GM12878 (cell line): ENCODE measurements around the gene PPP1R15A. TPM values are rescaled to one million over a fixed set of nuclear protein-coding genes. Genes with fewer than 3 reads are reported as not detected.
"Not testable (repeated sequence)": the region's sequence is repeated elsewhere in the genome, so short reads cannot be mapped to it uniquely, and the experiment has no call there.

ENCODE experiments used
- ATAC-seq: fragments of 200-7000 bp; cut with Tn5 transposase; 3 replicates; pipeline ENCODE4 v1.9.1; 2020; ENCODE audit warnings: mild to moderate bottlenecking, moderate library complexity
- BruUV-seq: library from RNA; stranded (reverse); fragments of 400-500 nt; replicated peaks from 2 replicates; lab custom pipeline; 2021; lab: Mats Ljungman, UMichigan
- CTCF ChIA-PET: fragments of 300-600 bp; sonication (Branson Sonifier 250); formaldehyde crosslinking; extraction: SDS; loops from one replicate; lab custom pipeline; 2021; ENCODE audit warnings: inconsistent platforms; lab: Yijun Ruan, JAX
- POLR2A ChIA-PET: fragments of 350-600 bp; formaldehyde crosslinking; extraction: SDS; loops from one replicate; lab custom pipeline; 2021; ENCODE audit warnings: inconsistent platforms; lab: Charles Lee
- RAD21 ChIA-PET: fragments of 300-600 bp; sonication (Branson Sonifier 250); formaldehyde crosslinking; loops from one replicate; lab custom pipeline; 2023; ENCODE audit warnings: antibody characterized with exemption; ENCODE audit not compliant: unreplicated experiment; lab: Charles Lee
- SMC1A ChIA-PET: fragments of 300-600 bp; sonication (Branson Sonifier 250); formaldehyde crosslinking; loops from one replicate; lab custom pipeline; 2023; ENCODE audit not compliant: unreplicated experiment, uncharacterized antibody; lab: Charles Lee
- DNase-seq: peaks from one replicate; pipeline ENCODE4 v3.0.0-alpha.2; 2011; ENCODE audit warnings: low read depth, low spot score
- FAIRE-seq: peaks from 3 replicates; lab custom pipeline; 2011; peaks lifted over from hg19 to GRCh38; lab: Jason Lieb, UNC
- H2AFZ ChIP-seq: 2 replicates; pipeline ENCODE4 v1.6.0; 2011; ENCODE audit warnings: low read depth, low read length, control low read depth; ENCODE audit not compliant: control insufficient read depth
- H3K27ac ChIP-seq: 2 replicates; pipeline ENCODE4 v1.5.1; 2011; ENCODE audit warnings: control low read depth; ENCODE audit not compliant: control insufficient read depth, insufficient read depth
- H3K27me3 ChIP-seq, 2 experiments: replicated peaks in 1 of 2; 2 replicates each; pipeline versions ENCODE4 v1.6.0 to v1.6.1; 2011; ENCODE audit warnings: low read length in 1 of 2; ENCODE audit not compliant: control insufficient read depth in 2 of 2, insufficient read depth in 2 of 2
- H3K36me3 ChIP-seq, 2 experiments: 2 replicates each; pipeline ENCODE4 v1.5.1; 2011; ENCODE audit warnings: low read length in 1 of 2; ENCODE audit not compliant: control insufficient read depth in 2 of 2, insufficient read depth in 2 of 2
- H3K4me1 ChIP-seq: 2 replicates; pipeline ENCODE4 v1.6.1; 2011; ENCODE audit warnings: mild to moderate bottlenecking, low read length, moderate library complexity, mixed read lengths; ENCODE audit not compliant: control insufficient read depth, insufficient read depth
- H3K4me2 ChIP-seq: 2 replicates; pipeline ENCODE4 v1.6.0; 2011; ENCODE audit warnings: control low read depth; ENCODE audit not compliant: control insufficient read depth, insufficient read depth
- H3K4me3 ChIP-seq: fragments of 200-600 bp; sonication (generic); 2 replicates; pipeline ENCODE4 v1.5.1; 2016
- H3K79me2 ChIP-seq: 2 replicates; pipeline ENCODE4 v1.6.0; 2011; ENCODE audit warnings: low read length; ENCODE audit not compliant: control insufficient read depth, insufficient read depth
- H3K9ac ChIP-seq: 2 replicates; pipeline ENCODE4 v1.8.0; 2011; ENCODE audit warnings: low read length, control low read depth, mixed read lengths; ENCODE audit not compliant: control insufficient read depth, insufficient read depth
- H3K9me3 ChIP-seq: replicated peaks from 3 replicates; pipeline ENCODE4 v1.5.1; 2011; ENCODE audit warnings: mild to moderate bottlenecking, low read length; ENCODE audit not compliant: control insufficient read depth, insufficient read depth
- H4K20me1 ChIP-seq: 2 replicates; pipeline ENCODE4 v1.6.0; 2011; ENCODE audit not compliant: control insufficient read depth, insufficient read depth
- WGBS: methylation state at CpG from one replicate; pipeline ENCODE4 v1.1.6; 2016; ENCODE audit warnings: low lambda C conversion rate; ENCODE audit not compliant: insufficient replicate concordance, insufficient coverage; ENCODE audit errors: missing lambda C conversion rate; 5-methylcytosine and 5-hydroxymethylcytosine counted together
- in situ Hi-C: fragments of 300-500 bp; cut with MboI; formaldehyde crosslinking; loops from 9 replicates; pipeline ENCODE4 v1.14.3; 2018; ENCODE audit warnings: mixed read lengths
- intact Hi-C: fragments of 100-400 bp; cut with micrococcal nuclease; formaldehyde crosslinking; loops from one replicate; pipeline ENCODE4 v1.14.2; 2022; ENCODE audit not compliant: unreplicated experiment
- polyA plus RNA-seq, 11 experiments: library from polyadenylated mRNA; depleted of rRNA in 4 of 11; unstranded in 6 of 11; stranded (reverse) in 5 of 11; fragments of >200 nt; fragmentation: Nextera tagmentation in 4 of 11; fragmentation: Illumina TruSeq in 1 of 11; extraction: Ambion mirVana in 4 of 11; extraction: Trizol in 1 of 11; gene quantifications; 1 replicate in 1 of 11; 2 replicates in 10 of 11; pipeline versions ENCODE4 v1.2.1 to v1.2.3, GENCODE V29; 2011 to 2016; ENCODE audit warnings: inconsistent platforms in 2 of 11, missing spikeins in 2 of 11, low read depth in 1 of 11
- total RNA-seq, 4 experiments: library from RNA; depleted of rRNA in 3 of 4; stranded (reverse); fragments of >200 nt in 3 of 4; fragmentation: Illumina TruSeq in 1 of 4; extraction: Trizol in 1 of 4; gene quantifications; 2 replicates each; pipeline versions ENCODE4 v1.2.1 to v1.2.3, GENCODE V29; 2013 to 2021

The PPP1R15A gene
- total and polyA plus RNA-seq, 10 of the 15 experiments (the other 5 are each of a cell fraction or from before 2014, with no cell fraction given), result 0.68 to 50.8 (median 27.7) TPM

DNA sequence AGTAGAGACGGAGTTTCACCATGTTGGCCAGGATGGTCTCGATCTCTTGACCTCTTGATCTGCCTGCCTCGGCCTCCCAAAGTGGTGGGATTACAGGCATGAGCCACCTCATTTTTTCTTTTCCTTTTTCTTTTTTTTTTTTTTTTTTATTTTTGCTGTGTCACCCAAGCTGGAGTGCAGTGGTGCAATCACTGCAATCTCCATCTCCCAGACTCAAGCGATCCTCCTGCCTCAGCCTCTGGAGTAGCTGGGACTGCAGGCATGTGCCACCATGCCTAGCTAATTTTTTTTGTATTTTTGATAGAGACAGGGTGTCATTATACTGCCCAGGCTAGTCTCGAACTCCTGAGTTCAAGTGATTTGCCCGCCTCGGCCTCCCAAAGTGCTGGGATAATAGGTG, 30.1 kb downstream of the PPP1R15A start:
- H3K9ac ChIP-seq, FAIRE-seq, ATAC-seq, RAD21 ChIA-PET, H3K27ac ChIP-seq, H4K20me1 ChIP-seq, H3K4me1 ChIP-seq, BruUV-seq, CTCF ChIA-PET, H3K27me3 ChIP-seq, in situ Hi-C loops, H3K36me3 ChIP-seq, DNase-seq, intact Hi-C loops, H2AFZ ChIP-seq, H3K9me3 ChIP-seq, H3K4me3 ChIP-seq: not testable (repeated sequence)
- ChIA-PET POLR2A (interaction anchor here (0.6 to 1.7 kb wide), 4 partner anchors 30 to 185 kb away, joined by 3 to 7 read pairs (median 3); no protein-coding TSS in a partner anchor), SMC1A (interaction anchor here (1.4 to 2.0 kb wide), 2 partner anchors 11 to 52 kb away, joined by 4 to 7 read pairs; partner anchors contain the start of gene BAX)
- peak overlapping the region; percentile 34; the same call in 1 of the 2 replicates for H3K4me2 ChIP-seq
- peaks cover 14% of the 10 kb centered on the region for H3K79me2 ChIP-seq
- over 99% methylated on average over 7 of the region's 7 CpGs for WGBS

DNA sequence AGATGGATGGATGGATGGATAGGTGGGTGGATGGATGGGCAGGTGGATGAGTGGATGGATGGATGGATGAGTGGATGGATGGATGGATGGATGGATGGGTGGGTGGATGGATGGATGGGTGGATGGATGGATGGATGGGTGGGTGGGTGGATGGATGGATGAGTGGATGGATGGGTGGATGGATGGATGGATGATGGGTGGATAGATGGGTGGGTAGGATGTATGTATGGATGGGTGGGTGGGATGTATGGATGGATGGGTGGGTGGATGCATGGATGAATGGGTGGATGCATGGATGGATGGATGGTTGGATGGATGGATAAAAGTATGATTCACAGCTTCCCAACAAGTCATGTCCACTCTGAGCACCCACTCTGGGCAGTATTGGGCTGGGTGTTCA, 31.6 kb downstream of the PPP1R15A start:
- H3K36me3 ChIP-seq, intact Hi-C loops, ATAC-seq, CTCF ChIA-PET, H3K4me2 ChIP-seq, H4K20me1 ChIP-seq, H3K4me1 ChIP-seq, POLR2A ChIA-PET, H3K27me3 ChIP-seq, H3K27ac ChIP-seq, H2AFZ ChIP-seq, SMC1A ChIA-PET, DNase-seq, FAIRE-seq, H3K9ac ChIP-seq, RAD21 ChIA-PET, in situ Hi-C loops, H3K4me3 ChIP-seq, BruUV-seq, H3K9me3 ChIP-seq: not testable (repeated sequence)
- H3K79me2 ChIP-seq, result peaks cover 14% of the 10 kb centered on the region
